HepG2 (cell line): ENCODE data around the gene TRAPPC10. TPM values are rescaled to one million over a fixed set of nuclear protein-coding genes. Genes with fewer than 3 reads are reported as not detected.

Source experiments
- ATAC-seq: fragments of 200-7000 bp; cut with Tn5 transposase; 3 replicates; pipeline ENCODE4 v1.9.1; 2020; ENCODE audit warnings: mild to moderate bottlenecking, moderate library complexity
- BruUV-seq: library from RNA; stranded (reverse); fragments of 400-500 nt; replicated peaks from 2 replicates; lab custom pipeline; 2021; lab: Mats Ljungman, UMichigan
- CTCF ChIA-PET: fragments of 300-600 bp; formaldehyde crosslinking; extraction: SDS; loops from one replicate; lab custom pipeline; 2021; ENCODE audit warnings: low total read pairs, inconsistent platforms, low intra/inter-chr PET ratio; lab: Yijun Ruan, JAX
- POLR2A ChIA-PET: fragments of 350-600 bp; sonication (Branson Sonifier 250); formaldehyde crosslinking; loops from one replicate; lab custom pipeline; 2020; ENCODE audit warnings: antibody characterized with exemption, inconsistent platforms; lab: Yijun Ruan, JAX
- DNase-seq: peaks from one replicate; pipeline ENCODE4 v3.0.0-alpha.2; 2015; ENCODE audit warnings: low spot score
- FAIRE-seq: peaks from 3 replicates; lab custom pipeline; 2011; peaks lifted over from hg19 to GRCh38; lab: Jason Lieb, UNC
- H2AFZ ChIP-seq: one replicate; pipeline ENCODE4 v1.6.1; 2011; ENCODE audit warnings: low read length, inconsistent platforms
- H3K27ac ChIP-seq: fragments of 300-600 bp; 3 replicates; pipeline ENCODE4 v1.8.0; 2011; ENCODE audit warnings: mixed run types, mild to moderate bottlenecking, mixed read lengths, low read length, inconsistent platforms; ENCODE audit not compliant: insufficient read depth; ENCODE audit errors: extremely low read length
- H3K27me3 ChIP-seq, 2 experiments: fragments of 200-600 bp in 1 of 2; 2 replicates in 1 of 2; 3 replicates in 1 of 2; pipeline versions ENCODE4 v1.6.0 to v1.8.0; 2011; ENCODE audit warnings: low read length in 2 of 2, mild to moderate bottlenecking in 2 of 2, moderate library complexity in 2 of 2, inconsistent platforms in 1 of 2; ENCODE audit not compliant: insufficient read depth in 2 of 2, control insufficient read depth in 1 of 2
- H3K36me3 ChIP-seq, 2 experiments: fragments of 200-600 bp in 1 of 2; replicated peaks in 1 of 2; 2 replicates in 1 of 2; 3 replicates in 1 of 2; pipeline versions ENCODE4 v1.5.1 to v1.8.0; 2011; ENCODE audit warnings: low read length in 2 of 2, inconsistent platforms in 1 of 2; ENCODE audit not compliant: insufficient read depth in 2 of 2, control insufficient read depth in 1 of 2
- H3K4me1 ChIP-seq: 2 replicates; pipeline ENCODE4 v1.5.1; 2012; ENCODE audit warnings: low read length, inconsistent platforms; ENCODE audit not compliant: insufficient read depth
- H3K4me2 ChIP-seq: 2 replicates; pipeline ENCODE4 v1.6.0; 2011; ENCODE audit warnings: low read depth, low read length, inconsistent platforms
- H3K4me3 ChIP-seq, 3 experiments: fragments of 200-600 bp in 1 of 3; sonication (generic), shearing (Covaris generic) in 1 of 3; replicated peaks in 1 of 3; 2 replicates each; pipeline ENCODE4 v1.5.1; 2011 to 2016; ENCODE audit warnings: low read length in 3 of 3, inconsistent platforms in 2 of 3, low read depth in 2 of 3, mild to moderate bottlenecking in 2 of 3, control low read depth in 1 of 3, mixed read lengths in 1 of 3; ENCODE audit not compliant: insufficient read depth in 1 of 3
- H3K79me2 ChIP-seq: one replicate; pipeline ENCODE4 v1.6.1; 2011; ENCODE audit warnings: low read length, inconsistent platforms; ENCODE audit not compliant: insufficient read depth
- H3K9ac ChIP-seq: 2 replicates; pipeline ENCODE4 v1.6.0; 2011; ENCODE audit warnings: mild to moderate bottlenecking, low read depth, low read length, inconsistent platforms; ENCODE audit not compliant: insufficient read depth
- H3K9me3 ChIP-seq: 2 replicates; pipeline ENCODE4 v1.5.1; 2012; ENCODE audit warnings: mild to moderate bottlenecking, low read length
- H4K20me1 ChIP-seq: 2 replicates; pipeline ENCODE4 v1.6.0; 2011; ENCODE audit warnings: inconsistent platforms, mild to moderate bottlenecking, low read length, moderate library complexity; ENCODE audit not compliant: insufficient read depth
- HNRNPUL1 ChIP-seq: fragments of 200-400 bp; formaldehyde crosslinking; IDR thresholded peaks from 2 replicates; pipeline ENCODE4 v1.6.1; 2017; ENCODE audit warnings: low read depth, mild to moderate bottlenecking, low read length, moderate library complexity
- PHB2 ChIP-seq: fragments of 450-650 bp; IDR thresholded peaks from 2 replicates; pipeline ENCODE4 v1.6.1; 2018; ENCODE audit not compliant: partially characterized antibody
- ZMAT3 ChIP-seq: sonication (generic); formaldehyde crosslinking; conservative IDR thresholded peaks from 2 replicates; pipeline ENCODE4 v1.7.0; 2021; ENCODE audit warnings: missing genetic modification reagents
- ZNF549 ChIP-seq: sonication (generic); formaldehyde crosslinking; IDR thresholded peaks from 2 replicates; pipeline ENCODE4 v1.5.0; 2020; ENCODE audit warnings: missing genetic modification reagents
- WGBS: methylation state at CpG from one replicate; pipeline ENCODE4 v1.1.6; 2017; ENCODE audit warnings: low lambda C conversion rate; 5-methylcytosine and 5-hydroxymethylcytosine counted together
- in situ Hi-C: cut with HindIII; loops from 2 replicates; pipeline ENCODE4 v1.10.0; 2017; ENCODE audit warnings: low pct_unique_long_range_greater_than_20kb; ENCODE audit not compliant: extremely low pct_ligation_motif_present
- intact Hi-C: fragments of 100-400 bp; cut with micrococcal nuclease; formaldehyde crosslinking; loops from one replicate; pipeline ENCODE4 v1.10.0; 2022; ENCODE audit not compliant: unreplicated experiment
- polyA plus RNA-seq, 8 experiments: library from polyadenylated mRNA; depleted of rRNA in 3 of 8; stranded (reverse) in 7 of 8; unstranded in 1 of 8; fragments of >200 nt; fragmentation: Illumina TruSeq in 4 of 8; extraction: Trizol in 4 of 8; gene quantifications; 2 replicates each; pipeline versions ENCODE4 v1.2.1 to v1.2.3, GENCODE V29; 2011 to 2016; ENCODE audit warnings: low read depth in 4 of 8, missing spikeins in 1 of 8, mixed read lengths in 1 of 8; ENCODE audit not compliant: insufficient read depth in 1 of 8
- total RNA-seq, 5 experiments: library from RNA; depleted of rRNA; stranded (reverse); fragments of >200 nt; fragmentation: Illumina TruSeq; extraction: Trizol; gene quantifications; 2 replicates each; pipeline ENCODE4 v1.2.3, GENCODE V29; 2016; ENCODE audit warnings: low read depth in 1 of 5
- TF ChIP-seq, protein P1 (sequence below): sonication (generic); formaldehyde crosslinking; IDR thresholded peaks from 2 replicates; pipeline ENCODE4 v1.5.1; 2020; ENCODE audit warnings: mild to moderate bottlenecking, missing genetic modification reagents, borderline replicate concordance
- TF ChIP-seq, protein P2 (sequence below): sonication (generic); formaldehyde crosslinking; IDR thresholded peaks from 2 replicates; pipeline ENCODE4 v1.5.0; 2020; ENCODE audit warnings: missing genetic modification reagents, mild to moderate bottlenecking, borderline replicate concordance
- TF ChIP-seq, protein P3 (sequence below): sonication (generic); formaldehyde crosslinking; IDR thresholded peaks from 2 replicates; pipeline ENCODE4 v1.5.0; 2020; ENCODE audit warnings: mild to moderate bottlenecking, missing genetic modification reagents

The TRAPPC10 gene
- total and polyA plus RNA-seq, 2 of the 13 experiments (the other 11 are each of a cell fraction or from before 2014, with no cell fraction given) = 10.6 to 16.5 TPM

DNA sequence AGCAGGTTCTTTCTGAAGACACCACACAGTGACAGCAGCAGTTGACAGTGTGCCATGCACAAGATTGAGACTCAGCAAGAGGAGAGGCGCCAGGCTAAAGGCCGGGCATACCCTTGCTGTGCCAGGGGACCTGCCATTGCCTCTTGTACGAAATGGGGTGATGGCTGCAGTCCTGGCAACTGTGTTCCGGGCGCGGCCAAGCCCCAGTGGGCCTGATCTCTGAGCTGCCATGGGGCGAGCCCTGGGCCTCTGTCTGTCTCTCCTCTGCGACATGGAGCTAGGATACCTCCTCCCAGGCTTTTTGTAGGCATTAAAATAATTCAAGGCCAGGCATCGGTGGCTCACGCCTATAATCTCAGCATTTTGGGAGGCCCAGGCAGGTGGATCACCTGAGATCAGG, 9.6 kb upstream of the TRAPPC10 start:
- Histone ChIP-seq H3K4me2 (no peak overlapping the region), H3K4me3 (no peak overlapping the region), H3K79me2 (no peaks in the 10 kb centered on the region), H3K36me3 (no peaks in the 10 kb centered on the region), H3K9ac (no peak overlapping the region), H3K27ac (no peak overlapping the region), H2AFZ (no peak overlapping the region), H3K27me3 (peaks cover 0 to 28% of the 10 kb centered on the region in 2 experiments; a peak in 4 of 5 replicates), H3K4me1 (peaks cover 18% of the 10 kb centered on the region), H3K9me3 (no peaks in the 10 kb centered on the region), H4K20me1 (no peaks in the 10 kb centered on the region)
- in situ Hi-C loops (no loop called here), intact Hi-C loops (no loop called here)
- BruUV-seq = no TSS peak
- FAIRE-seq (no peak), DNase-seq (no peak), ATAC-seq (no peak)
- WGBS = 58% methylated on average over 9 of the region's 10 CpGs
- ChIA-PET CTCF (no interaction called here), POLR2A (no interaction called here)
- TF ChIP-seq, protein P1, sequence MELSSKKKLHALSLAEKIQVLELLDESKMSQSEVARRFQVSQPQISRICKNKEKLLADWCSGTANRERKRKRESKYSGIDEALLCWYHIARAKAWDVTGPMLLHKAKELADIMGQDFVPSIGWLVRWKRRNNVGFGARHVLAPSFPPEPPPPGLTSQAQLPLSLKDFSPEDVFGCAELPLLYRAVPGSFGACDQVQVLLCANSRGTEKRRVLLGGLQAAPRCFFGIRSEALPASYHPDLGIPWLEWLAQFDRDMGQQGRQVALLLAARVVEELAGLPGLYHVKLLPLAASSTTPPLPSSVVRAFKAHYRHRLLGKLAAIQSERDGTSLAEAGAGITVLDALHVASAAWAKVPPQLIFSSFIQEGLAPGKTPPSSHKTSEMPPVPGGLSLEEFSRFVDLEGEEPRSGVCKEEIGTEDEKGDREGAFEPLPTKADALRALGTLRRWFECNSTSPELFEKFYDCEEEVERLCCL (CRISPR knock-in tag) = no peak
- TF ChIP-seq HNRNPUL1 = no peak
- TF ChIP-seq, protein P2, sequence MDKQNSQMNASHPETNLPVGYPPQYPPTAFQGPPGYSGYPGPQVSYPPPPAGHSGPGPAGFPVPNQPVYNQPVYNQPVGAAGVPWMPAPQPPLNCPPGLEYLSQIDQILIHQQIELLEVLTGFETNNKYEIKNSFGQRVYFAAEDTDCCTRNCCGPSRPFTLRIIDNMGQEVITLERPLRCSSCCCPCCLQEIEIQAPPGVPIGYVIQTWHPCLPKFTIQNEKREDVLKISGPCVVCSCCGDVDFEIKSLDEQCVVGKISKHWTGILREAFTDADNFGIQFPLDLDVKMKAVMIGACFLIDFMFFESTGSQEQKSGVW (CRISPR knock-in tag) = no peak

DNA sequence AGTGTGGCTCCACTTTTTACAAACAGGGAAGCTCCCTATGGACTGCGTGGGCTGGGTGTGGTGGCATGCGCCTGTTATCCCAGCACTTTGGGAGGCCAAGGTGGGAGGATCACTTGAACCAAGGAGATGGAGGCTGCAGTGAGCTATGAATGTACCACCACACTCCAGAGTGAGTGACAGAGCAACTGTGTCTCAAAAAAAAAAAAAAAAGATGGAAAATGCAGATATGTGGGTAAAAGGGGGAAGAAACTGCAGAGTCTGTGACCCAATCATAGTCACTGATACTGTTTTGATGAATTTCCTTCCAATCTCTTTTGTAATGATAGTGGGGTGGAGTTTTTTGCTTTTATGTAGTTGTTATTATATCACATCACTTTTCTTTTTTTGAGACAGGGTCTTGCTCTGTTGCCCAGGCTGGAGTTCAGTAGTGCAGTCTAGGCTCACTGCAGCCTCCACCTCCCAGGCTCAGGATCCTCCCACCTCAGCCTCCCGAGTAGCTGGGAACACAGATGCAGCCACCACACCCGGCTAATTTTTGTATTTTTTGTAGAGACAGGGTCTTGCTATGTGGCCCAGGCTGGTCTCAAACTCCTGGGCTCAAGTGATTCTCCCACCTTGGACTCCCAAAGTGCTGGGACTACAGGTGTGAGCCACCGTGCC, 8.7 kb upstream of the TRAPPC10 start:
- ChIA-PET CTCF (no interaction called here), POLR2A (no interaction called here)
- DNase-seq (no peak), ATAC-seq (no peak), FAIRE-seq (no peak)
- no peak overlapping the region for H3K27ac ChIP-seq
- BruUV-seq = no TSS peak
- in situ Hi-C loops = no loop called here
- no peak overlapping the region for H3K4me3 ChIP-seq
- H2AFZ ChIP-seq = no peak overlapping the region
- no peaks in the 10 kb centered on the region for H3K36me3 ChIP-seq
- H3K4me2 ChIP-seq = no peak overlapping the region
- no peaks in the 10 kb centered on the region for H4K20me1 ChIP-seq
- intact Hi-C loops = no loop called here
- H3K27me3 ChIP-seq = peaks cover 0 to 21% of the 10 kb centered on the region in 2 experiments; a peak in 4 of 5 replicates
- no peaks in the 10 kb centered on the region for H3K79me2 ChIP-seq
- no peak overlapping the region for H3K9ac ChIP-seq
- 37% methylated on average over 5 of the region's 5 CpGs for WGBS
- no peak for TF ChIP-seq ZNF549 (CRISPR knock-in tag)
- TF ChIP-seq PHB2 = no peak
- TF ChIP-seq, protein P3, sequence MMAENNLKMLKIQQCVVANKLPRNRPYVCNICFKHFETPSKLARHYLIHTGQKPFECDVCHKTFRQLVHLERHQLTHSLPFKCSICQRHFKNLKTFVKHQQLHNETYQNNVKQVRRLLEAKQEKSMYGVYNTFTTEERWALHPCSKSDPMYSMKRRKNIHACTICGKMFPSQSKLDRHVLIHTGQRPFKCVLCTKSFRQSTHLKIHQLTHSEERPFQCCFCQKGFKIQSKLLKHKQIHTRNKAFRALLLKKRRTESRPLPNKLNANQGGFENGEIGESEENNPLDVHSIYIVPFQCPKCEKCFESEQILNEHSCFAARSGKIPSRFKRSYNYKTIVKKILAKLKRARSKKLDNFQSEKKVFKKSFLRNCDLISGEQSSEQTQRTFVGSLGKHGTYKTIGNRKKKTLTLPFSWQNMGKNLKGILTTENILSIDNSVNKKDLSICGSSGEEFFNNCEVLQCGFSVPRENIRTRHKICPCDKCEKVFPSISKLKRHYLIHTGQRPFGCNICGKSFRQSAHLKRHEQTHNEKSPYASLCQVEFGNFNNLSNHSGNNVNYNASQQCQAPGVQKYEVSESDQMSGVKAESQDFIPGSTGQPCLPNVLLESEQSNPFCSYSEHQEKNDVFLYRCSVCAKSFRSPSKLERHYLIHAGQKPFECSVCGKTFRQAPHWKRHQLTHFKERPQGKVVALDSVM (CRISPR knock-in tag) = peak; percentile 41; the same call in 1 of the 2 replicates
- TF ChIP-seq ZMAT3 (CRISPR knock-in tag) = no peak
- H3K4me1 ChIP-seq = peaks cover 18% of the 10 kb centered on the region
- no peaks in the 10 kb centered on the region for H3K9me3 ChIP-seq
